ENCODE results near the gene ZNF76. TPM values are rescaled to one million over a fixed set of nuclear protein-coding genes. Genes with fewer than 3 reads are reported as not detected.

Gene ZNF76
- total and polyA plus RNA-seq, 4 donors = 27.6 to 38.7 (median 33.5) TPM

- Histone ChIP-seq H3K27me3 (ENCODE audit: control insufficient read depth in 3 of 3, insufficient read depth in 3 of 3, low read length in 2 of 3) (no peaks in the 10 kb centered on the region), H3K9ac (ENCODE audit: insufficient read depth in 1 of 2, low read length in 2 of 2) (no peak overlapping the region), H3K4me3 (no peak overlapping the region), H3K27ac (ENCODE audit: low read depth in 1 of 2, low read length in 1 of 2) (no peak overlapping the region), H3K4me1 (ENCODE audit: control insufficient read depth in 5 of 5, insufficient read depth in 5 of 5, low read length in 5 of 5) (no peaks in the 10 kb centered on the region), H3K9me3 (ENCODE audit: control insufficient read depth in 4 of 4, insufficient read depth in 3 of 4, low read length in 3 of 4) (no peaks in the 10 kb centered on the region), H3K36me3 (ENCODE audit: control insufficient read depth in 4 of 4, insufficient read depth in 4 of 4, low read length in 4 of 4) (peaks cover 19 to 70% (median 36%) of the 10 kb centered on the region in 4 donors)
- no peak for ATAC-seq (ENCODE audit: insufficient read depth, low FRiP score)
- 93 to 96% methylated on average over 12 of the region's 12 CpGs for WGBS, 2 donors
- no peak for TF ChIP-seq CTCF (IDR thresholded peaks at IDR 0.05; ENCODE audit: control extremely low read depth, extremely low read depth)
- no peak for DNase-seq
Measured at GRCh38 chr6:35287671-35288396, 28.3 kb downstream of the ZNF76 start.

GRCh38 chr6:35288834-35289233 lies 29.3 kb downstream of the ZNF76 start:
- Histone ChIP-seq H3K4me1 (ENCODE audit: control insufficient read depth in 5 of 5, insufficient read depth in 5 of 5, low read length in 5 of 5) (no peaks in the 10 kb centered on the region), H3K27ac (ENCODE audit: low read depth in 1 of 2, low read length in 1 of 2) (no peak overlapping the region), H3K9ac (ENCODE audit: insufficient read depth in 1 of 2, low read length in 2 of 2) (no peak overlapping the region), H3K36me3 (ENCODE audit: control insufficient read depth in 4 of 4, insufficient read depth in 4 of 4, low read length in 4 of 4) (peaks cover 13 to 70% (median 33%) of the 10 kb centered on the region in 4 donors), H3K4me3 (no peak overlapping the region), H3K9me3 (ENCODE audit: control insufficient read depth in 4 of 4, insufficient read depth in 3 of 4, low read length in 3 of 4) (no peaks in the 10 kb centered on the region), H3K27me3 (ENCODE audit: control insufficient read depth in 3 of 3, insufficient read depth in 3 of 3, low read length in 2 of 3) (no peaks in the 10 kb centered on the region)
- DNase-seq (no peak), ATAC-seq (ENCODE audit: insufficient read depth, low FRiP score) (no peak)
- TF ChIP-seq CTCF (IDR thresholded peaks at IDR 0.05; ENCODE audit: control extremely low read depth, extremely low read depth) = no peak
- WGBS, 2 donors = 72 to 73% methylated on average over 4 of the region's 4 CpGs

- WGBS, 2 donors = 96 to 97% methylated on average over 13 of the region's 13 CpGs
- no peak for ATAC-seq (ENCODE audit: insufficient read depth, low FRiP score)
Measured at GRCh38 chr6:35291491-35291890, 32.0 kb downstream of the ZNF76 start.

More at GRCh38 chr6:35291491-35291890, 32.0 kb downstream of the ZNF76 start:
- H3K9ac ChIP-seq (ENCODE audit: insufficient read depth in 1 of 2, low read length in 2 of 2) = no peak overlapping the region
- no peaks in the 10 kb centered on the region for H3K9me3 ChIP-seq (ENCODE audit: control insufficient read depth in 4 of 4, insufficient read depth in 3 of 4, low read length in 3 of 4)
- peaks cover 13 to 73% (median 26%) of the 10 kb centered on the region in 4 donors for H3K36me3 ChIP-seq (ENCODE audit: control insufficient read depth in 4 of 4, insufficient read depth in 4 of 4, low read length in 4 of 4)
- no peaks in the 10 kb centered on the region for H3K27me3 ChIP-seq (ENCODE audit: control insufficient read depth in 3 of 3, insufficient read depth in 3 of 3, low read length in 2 of 3)
- no peak overlapping the region for H3K4me3 ChIP-seq
- H3K4me1 ChIP-seq (ENCODE audit: control insufficient read depth in 5 of 5, insufficient read depth in 5 of 5, low read length in 5 of 5) = no peaks in the 10 kb centered on the region
- no peak for DNase-seq
- H3K27ac ChIP-seq (ENCODE audit: low read depth in 1 of 2, low read length in 1 of 2) = no peak overlapping the region
- TF ChIP-seq CTCF (IDR thresholded peaks at IDR 0.05; ENCODE audit: control extremely low read depth, extremely low read depth) = no peak

Data from lung (tissue), 12 donors.